HepG2 (cell line): Measurements from ENCODE around the gene NKX2-2. TPM values are rescaled to one million over a fixed set of nuclear protein-coding genes. Genes with fewer than 3 reads are reported as not detected.

Experiments used
- ATAC-seq: fragments of 200-7000 bp; cut with Tn5 transposase; 3 replicates; pipeline ENCODE4 v1.9.1; 2020; ENCODE audit warnings: mild to moderate bottlenecking, moderate library complexity
- BruUV-seq: library from RNA; stranded (reverse); fragments of 400-500 nt; replicated peaks from 2 replicates; lab custom pipeline; 2021; lab: Mats Ljungman, UMichigan
- CTCF ChIA-PET: fragments of 300-600 bp; formaldehyde crosslinking; extraction: SDS; loops from one replicate; lab custom pipeline; 2021; ENCODE audit warnings: low total read pairs, inconsistent platforms, low intra/inter-chr PET ratio; lab: Yijun Ruan, JAX
- POLR2A ChIA-PET: fragments of 350-600 bp; sonication (Branson Sonifier 250); formaldehyde crosslinking; loops from one replicate; lab custom pipeline; 2020; ENCODE audit warnings: antibody characterized with exemption, inconsistent platforms; lab: Yijun Ruan, JAX
- DNase-seq: peaks from one replicate; pipeline ENCODE4 v3.0.0-alpha.2; 2015; ENCODE audit warnings: low spot score
- FAIRE-seq: peaks from 3 replicates; lab custom pipeline; 2011; peaks lifted over from hg19 to GRCh38; lab: Jason Lieb, UNC
- H2AFZ ChIP-seq: one replicate; pipeline ENCODE4 v1.6.1; 2011; ENCODE audit warnings: low read length, inconsistent platforms
- H3K27ac ChIP-seq: fragments of 300-600 bp; 3 replicates; pipeline ENCODE4 v1.8.0; 2011; ENCODE audit warnings: mixed run types, mild to moderate bottlenecking, mixed read lengths, low read length, inconsistent platforms; ENCODE audit not compliant: insufficient read depth; ENCODE audit errors: extremely low read length
- H3K27me3 ChIP-seq, 2 experiments: fragments of 200-600 bp in 1 of 2; 2 replicates in 1 of 2; 3 replicates in 1 of 2; pipeline versions ENCODE4 v1.6.0 to v1.8.0; 2011; ENCODE audit warnings: low read length in 2 of 2, mild to moderate bottlenecking in 2 of 2, moderate library complexity in 2 of 2, inconsistent platforms in 1 of 2; ENCODE audit not compliant: insufficient read depth in 2 of 2, control insufficient read depth in 1 of 2
- H3K36me3 ChIP-seq, 2 experiments: fragments of 200-600 bp in 1 of 2; replicated peaks in 1 of 2; 2 replicates in 1 of 2; 3 replicates in 1 of 2; pipeline versions ENCODE4 v1.5.1 to v1.8.0; 2011; ENCODE audit warnings: low read length in 2 of 2, inconsistent platforms in 1 of 2; ENCODE audit not compliant: insufficient read depth in 2 of 2, control insufficient read depth in 1 of 2
- H3K4me1 ChIP-seq: 2 replicates; pipeline ENCODE4 v1.5.1; 2012; ENCODE audit warnings: low read length, inconsistent platforms; ENCODE audit not compliant: insufficient read depth
- H3K4me2 ChIP-seq: 2 replicates; pipeline ENCODE4 v1.6.0; 2011; ENCODE audit warnings: low read depth, low read length, inconsistent platforms
- H3K4me3 ChIP-seq, 3 experiments: fragments of 200-600 bp in 1 of 3; sonication (generic), shearing (Covaris generic) in 1 of 3; replicated peaks in 1 of 3; 2 replicates each; pipeline ENCODE4 v1.5.1; 2011 to 2016; ENCODE audit warnings: low read length in 3 of 3, inconsistent platforms in 2 of 3, low read depth in 2 of 3, mild to moderate bottlenecking in 2 of 3, control low read depth in 1 of 3, mixed read lengths in 1 of 3; ENCODE audit not compliant: insufficient read depth in 1 of 3
- H3K79me2 ChIP-seq: one replicate; pipeline ENCODE4 v1.6.1; 2011; ENCODE audit warnings: low read length, inconsistent platforms; ENCODE audit not compliant: insufficient read depth
- H3K9ac ChIP-seq: 2 replicates; pipeline ENCODE4 v1.6.0; 2011; ENCODE audit warnings: mild to moderate bottlenecking, low read depth, low read length, inconsistent platforms; ENCODE audit not compliant: insufficient read depth
- H3K9me3 ChIP-seq: 2 replicates; pipeline ENCODE4 v1.5.1; 2012; ENCODE audit warnings: mild to moderate bottlenecking, low read length
- H4K20me1 ChIP-seq: 2 replicates; pipeline ENCODE4 v1.6.0; 2011; ENCODE audit warnings: inconsistent platforms, mild to moderate bottlenecking, low read length, moderate library complexity; ENCODE audit not compliant: insufficient read depth
- EZH2 ChIP-seq: conservative IDR thresholded peaks from 2 replicates; pipeline ENCODE4 v1.6.1; 2012; ENCODE audit warnings: mild to moderate bottlenecking, low read depth, low read length, moderate library complexity
- HNRNPLL ChIP-seq: fragments of 200-400 bp; formaldehyde crosslinking; IDR thresholded peaks from 2 replicates; pipeline ENCODE4 v1.6.1; 2017; ENCODE audit warnings: mild to moderate bottlenecking, low read depth, low read length; ENCODE audit not compliant: poor library complexity, severe bottlenecking
- TIGD3 ChIP-seq: sonication (generic); formaldehyde crosslinking; IDR thresholded peaks from 2 replicates; pipeline ENCODE4 v1.5.1; 2020; ENCODE audit warnings: mild to moderate bottlenecking, missing genetic modification reagents, borderline replicate concordance
- ZNF225 ChIP-seq: sonication (generic); formaldehyde crosslinking; IDR thresholded peaks from 2 replicates; pipeline ENCODE4 v1.4.0; 2020; ENCODE audit warnings: mild to moderate bottlenecking, missing genetic modification reagents
- WGBS: methylation state at CpG from one replicate; pipeline ENCODE4 v1.1.6; 2017; ENCODE audit warnings: low lambda C conversion rate; 5-methylcytosine and 5-hydroxymethylcytosine counted together
- in situ Hi-C: cut with HindIII; loops from 2 replicates; pipeline ENCODE4 v1.10.0; 2017; ENCODE audit warnings: low pct_unique_long_range_greater_than_20kb; ENCODE audit not compliant: extremely low pct_ligation_motif_present
- intact Hi-C: fragments of 100-400 bp; cut with micrococcal nuclease; formaldehyde crosslinking; loops from one replicate; pipeline ENCODE4 v1.10.0; 2022; ENCODE audit not compliant: unreplicated experiment
- polyA plus RNA-seq, 8 experiments: library from polyadenylated mRNA; depleted of rRNA in 3 of 8; stranded (reverse) in 7 of 8; unstranded in 1 of 8; fragments of >200 nt; fragmentation: Illumina TruSeq in 4 of 8; extraction: Trizol in 4 of 8; gene quantifications; 2 replicates each; pipeline versions ENCODE4 v1.2.1 to v1.2.3, GENCODE V29; 2011 to 2016; ENCODE audit warnings: low read depth in 4 of 8, missing spikeins in 1 of 8, mixed read lengths in 1 of 8; ENCODE audit not compliant: insufficient read depth in 1 of 8
- total RNA-seq, 5 experiments: library from RNA; depleted of rRNA; stranded (reverse); fragments of >200 nt; fragmentation: Illumina TruSeq; extraction: Trizol; gene quantifications; 2 replicates each; pipeline ENCODE4 v1.2.3, GENCODE V29; 2016; ENCODE audit warnings: low read depth in 1 of 5
- TF ChIP-seq, protein P1 (sequence below): sonication (generic); formaldehyde crosslinking; IDR thresholded peaks from 2 replicates; pipeline ENCODE4 v1.4.0; 2020; ENCODE audit warnings: missing genetic modification reagents

The NKX2-2 gene
- total and polyA plus RNA-seq, 2 of the 13 experiments (the other 11 are each of a cell fraction or from before 2014, with no cell fraction given): not detected

DNA sequence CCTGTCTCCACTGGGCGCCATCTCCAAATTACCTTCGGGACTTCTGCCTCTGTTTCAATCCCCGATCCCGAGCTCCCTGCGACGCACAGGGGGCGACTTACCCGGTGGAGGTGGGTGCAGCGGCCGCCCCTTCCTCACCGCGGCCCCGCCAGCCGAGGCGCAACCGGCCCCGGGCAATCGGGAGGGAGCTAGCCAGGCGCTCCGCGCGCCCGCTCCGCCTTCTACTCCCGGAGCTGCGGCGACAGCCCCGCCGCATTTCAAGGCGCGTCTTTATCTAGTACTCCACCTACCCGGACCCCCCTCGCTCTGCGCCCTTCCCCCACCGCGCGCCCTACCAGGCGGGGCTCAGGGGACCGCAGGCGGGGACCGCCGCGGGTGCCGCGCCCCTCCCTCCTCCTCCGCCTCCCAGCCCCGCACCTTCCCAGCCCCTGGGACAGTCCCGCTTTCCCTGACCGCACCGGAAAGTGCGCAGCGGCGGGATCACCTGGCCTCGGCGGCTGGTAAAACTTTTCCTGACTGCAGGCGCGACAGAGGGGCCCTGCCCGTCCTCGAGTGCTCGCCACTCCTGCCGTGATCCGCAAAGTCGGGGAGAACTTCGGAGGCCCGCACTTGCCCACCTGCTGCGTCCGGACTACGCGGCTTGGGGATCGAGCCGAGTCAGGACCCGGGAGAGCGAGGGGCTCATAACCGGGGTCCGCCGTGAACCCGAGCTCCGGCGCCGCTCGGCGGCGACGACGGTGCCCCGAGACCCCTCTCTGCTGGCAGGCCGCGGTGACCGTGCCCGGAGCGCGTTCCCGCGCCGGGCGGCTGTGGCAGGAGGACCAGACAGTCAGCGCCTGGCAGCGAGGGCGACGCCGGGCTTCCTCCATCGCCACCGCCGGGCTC, 8.0 kb upstream of the NKX2-2 start:
- Histone ChIP-seq H3K27ac (no peak overlapping the region), H2AFZ (no peak overlapping the region), H3K9me3 (no peaks in the 10 kb centered on the region), H3K4me3 (peak overlapping the region in 1 of 3 experiments; percentile 33; a peak in 1 of 6 replicates), H3K4me1 (peaks cover 5% of the 10 kb centered on the region; the same call in 1 of the 2 replicates), H3K4me2 (peak overlapping the region; percentile 6; the same call in 1 of the 2 replicates), H3K9ac (no peak overlapping the region), H3K79me2 (no peaks in the 10 kb centered on the region), H3K36me3 (no peaks in the 10 kb centered on the region), H4K20me1 (no peaks in the 10 kb centered on the region; the same call in 1 of the 2 replicates), H3K27me3 (peaks cover 40 to 80% of the 10 kb centered on the region in 2 experiments)
- 41% methylated on average over 85 of the region's 104 CpGs for WGBS
- ATAC-seq (no peak; the same call in 2 of the 3 replicates), FAIRE-seq (no peak), DNase-seq (no peak)
- intact Hi-C loops (no loop called here), in situ Hi-C loops (no loop called here)
- POLR2A ChIA-PET: no interaction called here
- CTCF ChIA-PET: no interaction called here
- peak; percentile 88 for TF ChIP-seq EZH2
- TF ChIP-seq ZNF225 (CRISPR knock-in tag): no peak
- TF ChIP-seq, protein P1, sequence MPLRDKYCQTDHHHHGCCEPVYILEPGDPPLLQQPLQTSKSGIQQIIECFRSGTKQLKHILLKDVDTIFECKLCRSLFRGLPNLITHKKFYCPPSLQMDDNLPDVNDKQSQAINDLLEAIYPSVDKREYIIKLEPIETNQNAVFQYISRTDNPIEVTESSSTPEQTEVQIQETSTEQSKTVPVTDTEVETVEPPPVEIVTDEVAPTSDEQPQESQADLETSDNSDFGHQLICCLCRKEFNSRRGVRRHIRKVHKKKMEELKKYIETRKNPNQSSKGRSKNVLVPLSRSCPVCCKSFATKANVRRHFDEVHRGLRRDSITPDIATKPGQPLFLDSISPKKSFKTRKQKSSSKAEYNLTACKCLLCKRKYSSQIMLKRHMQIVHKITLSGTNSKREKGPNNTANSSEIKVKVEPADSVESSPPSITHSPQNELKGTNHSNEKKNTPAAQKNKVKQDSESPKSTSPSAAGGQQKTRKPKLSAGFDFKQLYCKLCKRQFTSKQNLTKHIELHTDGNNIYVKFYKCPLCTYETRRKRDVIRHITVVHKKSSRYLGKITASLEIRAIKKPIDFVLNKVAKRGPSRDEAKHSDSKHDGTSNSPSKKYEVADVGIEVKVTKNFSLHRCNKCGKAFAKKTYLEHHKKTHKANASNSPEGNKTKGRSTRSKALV: peak; percentile 18; the same call in 1 of the 2 replicates
- TF ChIP-seq TIGD3 (CRISPR knock-in tag): no peak
- peak; percentile 85 for TF ChIP-seq HNRNPLL
- BruUV-seq: no TSS peak
